Vagina (tissue), 2 donors: ENCODE measurements around the gene DPP3. TPM values are rescaled to one million over a fixed set of nuclear protein-coding genes. Genes with fewer than 3 reads are reported as not detected.

Source experiments
- DNase-seq, 2 donors: peaks; one replicate each; pipeline ENCODE4 v3.0.0-alpha.2; 2017; ENCODE audit errors: extremely low spot score in 2 of 2
- H3K27ac ChIP-seq: fragments of 200-600 bp; sonication (generic); one replicate; pipeline ENCODE4 v1.5.1; 2019
- H3K27me3 ChIP-seq: fragments of 200-600 bp; sonication (generic); one replicate; pipeline ENCODE4 v1.5.1; 2019
- H3K36me3 ChIP-seq, 2 donors: fragments of 200-600 bp; sonication (generic); one replicate each; pipeline ENCODE4 v1.5.1; 2017 to 2019
- H3K4me1 ChIP-seq: fragments of 200-600 bp; sonication (generic); one replicate; pipeline ENCODE4 v1.5.1; 2019
- H3K4me3 ChIP-seq, 2 donors: fragments of 200-600 bp; sonication (generic); 1 replicate in 1 of 2; 2 replicates in 1 of 2; pipeline ENCODE4 v1.5.1; 2016 to 2019
- H3K9me3 ChIP-seq: fragments of 200-600 bp; sonication (generic); one replicate; pipeline ENCODE4 v1.5.1; 2019
- CTCF ChIP-seq, 3 experiments: fragments of 450-650 bp in 2 of 3; fragments of 200-600 bp in 1 of 3; sonication (generic) in 1 of 3; IDR thresholded peaks; one replicate each; pipeline ENCODE4 v1.5.1; 2017 to 2019; ENCODE audit warnings: antibody characterized with exemption in 3 of 3, mild to moderate bottlenecking in 2 of 3, moderate library complexity in 2 of 3
- POLR2A ChIP-seq, 2 donors: fragments of 450-650 bp; IDR thresholded peaks; one replicate each; pipeline ENCODE4 v1.6.1; 2017; ENCODE audit warnings: antibody characterized with exemption in 2 of 2, mild to moderate bottlenecking in 2 of 2, moderate library complexity in 2 of 2
- POLR2AphosphoS5 ChIP-seq, 2 donors: sonication (generic); formaldehyde crosslinking; IDR thresholded peaks; one replicate each; pipeline ENCODE4 v1.9.0; 2017; ENCODE audit warnings: antibody characterized with exemption in 2 of 2, mild to moderate bottlenecking in 2 of 2, low read depth in 1 of 2; ENCODE audit not compliant: insufficient read depth in 1 of 2
- intact Hi-C: fragments of 100-400 bp; cut with DNase I; formaldehyde crosslinking; loops from one replicate; pipeline ENCODE4 v1.15.1; 2023
- total RNA-seq: library from RNA; depleted of rRNA; stranded (reverse); fragments of >200 nt; gene quantifications from one replicate; pipeline ENCODE4 v1.2.3, GENCODE V29; 2016

DPP3 gene
- total RNA-seq, 1 donor from 2014 or later: 10.8 TPM

GRCh38 chr11:66524304-66525040, 44.2 kb downstream of the DPP3 start:
- intact Hi-C loops: no loop called here
- Histone ChIP-seq H3K27ac (no peak overlapping the region), H3K4me3 (no peak overlapping the region), H3K27me3 (no peaks in the 10 kb centered on the region), H3K36me3 (peaks cover 0 to 54% of the 10 kb centered on the region in 2 donors), H3K9me3 (no peaks in the 10 kb centered on the region), H3K4me1 (no peaks in the 10 kb centered on the region)
- DNase-seq: no peak
- TF ChIP-seq CTCF (IDR thresholded peaks at IDR 0.05): no peak
- TF ChIP-seq POLR2A (IDR thresholded peaks at IDR 0.05): no peak
- TF ChIP-seq POLR2AphosphoS5 (IDR thresholded peaks at IDR 0.05; ENCODE audit: insufficient read depth in 1 of 2, low read depth in 1 of 2): no peak

- H3K4me3 ChIP-seq: no peak overlapping the region
- no peak for TF ChIP-seq CTCF (IDR thresholded peaks at IDR 0.05)
- TF ChIP-seq POLR2A (IDR thresholded peaks at IDR 0.05): no peak
- no peak for TF ChIP-seq POLR2AphosphoS5 (IDR thresholded peaks at IDR 0.05; ENCODE audit: insufficient read depth in 1 of 2, low read depth in 1 of 2)
- no peak overlapping the region for H3K27ac ChIP-seq
- intact Hi-C loops: no loop called here
- H3K36me3 ChIP-seq: peaks cover 0 to 17% of the 10 kb centered on the region in 2 donors
- H3K27me3 ChIP-seq: no peaks in the 10 kb centered on the region
- no peaks in the 10 kb centered on the region for H3K4me1 ChIP-seq
- no peaks in the 10 kb centered on the region for H3K9me3 ChIP-seq
- no peak for DNase-seq
Measured at GRCh38 chr11:66529069-66529468, 48.8 kb downstream of the DPP3 start.

GRCh38 chr11:66529655-66530054, 49.4 kb downstream of the DPP3 start:
- H3K9me3 ChIP-seq: no peaks in the 10 kb centered on the region
- no peak overlapping the region for H3K4me3 ChIP-seq
- no peak for DNase-seq
- TF ChIP-seq POLR2A (IDR thresholded peaks at IDR 0.05): no peak
- peaks cover 0 to 15% of the 10 kb centered on the region in 2 donors for H3K36me3 ChIP-seq
- no peak overlapping the region for H3K27ac ChIP-seq
- no peaks in the 10 kb centered on the region for H3K4me1 ChIP-seq
- intact Hi-C loops: loop anchor here (10.0 kb wide), 1 partner anchor 75 kb away; no protein-coding TSS in a partner anchor
- H3K27me3 ChIP-seq: no peaks in the 10 kb centered on the region

- no peak for DNase-seq
- no peaks in the 10 kb centered on the region for H3K27me3 ChIP-seq
- H3K4me3 ChIP-seq: no peak overlapping the region
- no peaks in the 10 kb centered on the region for H3K9me3 ChIP-seq
- H3K36me3 ChIP-seq: peaks cover 0 to 15% of the 10 kb centered on the region in 2 donors
- intact Hi-C loops: loop anchor here (10.0 kb wide), 1 partner anchor 76 kb away; no protein-coding TSS in a partner anchor
- TF ChIP-seq CTCF (IDR thresholded peaks at IDR 0.05) (no peak), POLR2AphosphoS5 (IDR thresholded peaks at IDR 0.05; ENCODE audit: insufficient read depth in 1 of 2, low read depth in 1 of 2) (no peak), POLR2A (IDR thresholded peaks at IDR 0.05) (no peak)
- no peak overlapping the region for H3K27ac ChIP-seq
- no peaks in the 10 kb centered on the region for H3K4me1 ChIP-seq
Measured at GRCh38 chr11:66530927-66531709, 50.9 kb downstream of the DPP3 start.

- Histone ChIP-seq H3K4me3 (no peak overlapping the region), H3K27ac (no peak overlapping the region), H3K4me1 (no peaks in the 10 kb centered on the region), H3K36me3 (peaks cover 0 to 15% of the 10 kb centered on the region in 2 donors), H3K9me3 (no peaks in the 10 kb centered on the region), H3K27me3 (no peaks in the 10 kb centered on the region)
- DNase-seq: no peak
- intact Hi-C loops: loop anchor here (10.0 kb wide), 1 partner anchor 77 kb away; no protein-coding TSS in a partner anchor
- TF ChIP-seq POLR2AphosphoS5 (IDR thresholded peaks at IDR 0.05; ENCODE audit: insufficient read depth in 1 of 2, low read depth in 1 of 2) (no peak), POLR2A (IDR thresholded peaks at IDR 0.05) (no peak), CTCF (IDR thresholded peaks at IDR 0.05) (no peak)
Measured at GRCh38 chr11:66531841-66532240, 51.6 kb downstream of the DPP3 start.
